Measurements from ENCODE around the gene NCF1.
"Not testable (repeated sequence)": the region's sequence is repeated elsewhere in the genome, so short reads cannot be mapped to it uniquely, and the experiment has no call there.

Gene NCF1

GRCh38 chr7:74773760-74774750 is at the start of gene NCF1:
TSS of gene NCF1 (plus strand) at chr7:74774011. CDS start at chr7:74774032, 21 bp downstream.
- H3K9ac ChIP-seq; H3K27ac ChIP-seq; H3K27me3 ChIP-seq; H3K4me1 ChIP-seq; H3K4me3 ChIP-seq; H3K9me3 ChIP-seq (replicated peaks in 1 of 11); H3K36me3 ChIP-seq; H3K4me2 ChIP-seq: not testable (repeated sequence)
- H4K20me1 ChIP-seq = peaks cover 0 to 12% (median 0%) of the 10 kb centered on the region in 11 experiments; a peak in 5 of 22 replicates

- H3K27ac ChIP-seq = no peak overlapping the region
- TF ChIP-seq Cebpa-rat (IDR thresholded peaks at IDR 0.05) = no peak
- H4K20me1 ChIP-seq = peaks cover 0 to 14% (median 3%) of the 10 kb centered on the region in 11 experiments; a peak in 9 of 22 replicates
- H3K27me3 ChIP-seq = no peaks in the 10 kb centered on the region
- peaks cover 39 to 73% (median 70%) of the 10 kb centered on the region in 11 experiments for H3K36me3 ChIP-seq
- no peak overlapping the region for H3K9ac ChIP-seq
- H3K9me3 ChIP-seq (replicated peaks in 1 of 11) = no peaks in the 10 kb centered on the region
- no peaks in the 10 kb centered on the region for H3K4me1 ChIP-seq
- H3K4me2 ChIP-seq = no peak overlapping the region
- no peak overlapping the region for H3K4me3 ChIP-seq
These were observed 48.0 kb upstream of the NCF1 start for GRCh38 chr7:74725840-74726239.

GRCh38 chr7:74726309-74727101 is 47.3 kb upstream of the NCF1 start:
- H3K36me3 ChIP-seq = peaks cover 33 to 66% (median 64%) of the 10 kb centered on the region in 11 experiments
- H3K4me2 ChIP-seq = no peak overlapping the region
- no peaks in the 10 kb centered on the region for H3K27me3 ChIP-seq
- no peak for TF ChIP-seq Cebpa-rat (IDR thresholded peaks at IDR 0.05)
- H3K9me3 ChIP-seq (replicated peaks in 1 of 11) = no peaks in the 10 kb centered on the region
- no peak overlapping the region for H3K9ac ChIP-seq
- no peak overlapping the region for H3K4me3 ChIP-seq
- no peaks in the 10 kb centered on the region for H3K4me1 ChIP-seq
- H3K27ac ChIP-seq = no peak overlapping the region
- H4K20me1 ChIP-seq = peaks cover 0 to 14% (median 2%) of the 10 kb centered on the region in 11 experiments; a peak in 8 of 22 replicates

- not testable (repeated sequence) for H3K9me3 ChIP-seq (replicated peaks in 1 of 11); H3K4me1 ChIP-seq; H3K27me3 ChIP-seq; H3K4me3 ChIP-seq; H3K27ac ChIP-seq; H3K4me2 ChIP-seq; H3K9ac ChIP-seq
- peaks cover 0 to 13% (median 0%) of the 10 kb centered on the region in 11 experiments; a peak in 6 of 22 replicates for H4K20me1 ChIP-seq
- peaks cover 17 to 49% (median 43%) of the 10 kb centered on the region in 11 experiments for H3K36me3 ChIP-seq
These were observed 45.1 kb upstream of the NCF1 start for GRCh38 chr7:74728686-74729085.

- Histone ChIP-seq H4K20me1 (peaks cover 0 to 11% (median 0%) of the 10 kb centered on the region in 11 experiments; a peak in 5 of 22 replicates), H3K36me3 (peaks cover 17 to 34% (median 29%) of the 10 kb centered on the region in 11 experiments)
- not testable (repeated sequence) for H3K27me3 ChIP-seq; H3K9ac ChIP-seq; H3K4me3 ChIP-seq; H3K27ac ChIP-seq; H3K9me3 ChIP-seq (replicated peaks in 1 of 11); H3K4me1 ChIP-seq; H3K4me2 ChIP-seq
These were observed 43.6 kb upstream of the NCF1 start for GRCh38 chr7:74730186-74730585.

GRCh38 chr7:74739974-74740703 is 33.7 kb upstream of the NCF1 start:
- H3K27me3 ChIP-seq; H3K4me3 ChIP-seq; H3K9me3 ChIP-seq (replicated peaks in 1 of 11); H3K4me2 ChIP-seq; H3K4me1 ChIP-seq; H3K27ac ChIP-seq; H4K20me1 ChIP-seq; H3K9ac ChIP-seq; H3K36me3 ChIP-seq: not testable (repeated sequence)

- not testable (repeated sequence) for H3K9ac ChIP-seq; H3K27ac ChIP-seq; H4K20me1 ChIP-seq; H3K9me3 ChIP-seq (replicated peaks in 1 of 11); H3K4me1 ChIP-seq; H3K27me3 ChIP-seq; H3K4me3 ChIP-seq; H3K36me3 ChIP-seq; H3K4me2 ChIP-seq
These were observed 29.8 kb upstream of the NCF1 start for GRCh38 chr7:74743936-74744557.

- not testable (repeated sequence) for H3K9ac ChIP-seq; H3K27ac ChIP-seq; H4K20me1 ChIP-seq; H3K9me3 ChIP-seq (replicated peaks in 1 of 11); H3K4me2 ChIP-seq; H3K27me3 ChIP-seq; H3K4me1 ChIP-seq; H3K36me3 ChIP-seq; H3K4me3 ChIP-seq
These were observed 19.8 kb upstream of the NCF1 start for GRCh38 chr7:74753921-74754482.

- not testable (repeated sequence) for H3K27me3 ChIP-seq; H3K4me2 ChIP-seq; H3K4me3 ChIP-seq; H3K9ac ChIP-seq; H4K20me1 ChIP-seq; H3K4me1 ChIP-seq; H3K27ac ChIP-seq; H3K9me3 ChIP-seq (replicated peaks in 1 of 11); H3K36me3 ChIP-seq
These were observed 17.1 kb upstream of the NCF1 start for GRCh38 chr7:74756673-74757072.

GRCh38 chr7:74758268-74758667 is 15.5 kb upstream of the NCF1 start:
- not testable (repeated sequence) for H3K36me3 ChIP-seq; H4K20me1 ChIP-seq; H3K9ac ChIP-seq; H3K9me3 ChIP-seq (replicated peaks in 1 of 11); H3K27me3 ChIP-seq; H3K27ac ChIP-seq; H3K4me1 ChIP-seq; H3K4me3 ChIP-seq; H3K4me2 ChIP-seq

- H3K4me1 ChIP-seq; H3K27me3 ChIP-seq; H3K4me2 ChIP-seq; H3K9ac ChIP-seq; H4K20me1 ChIP-seq; H3K27ac ChIP-seq; H3K4me3 ChIP-seq; H3K36me3 ChIP-seq; H3K9me3 ChIP-seq (replicated peaks in 1 of 11): not testable (repeated sequence)
These were observed 14.8 kb upstream of the NCF1 start for GRCh38 chr7:74758982-74759381.

GRCh38 chr7:74765205-74765918 is 8.4 kb upstream of the NCF1 start:
- H3K4me2 ChIP-seq; H3K4me3 ChIP-seq; H3K9me3 ChIP-seq (replicated peaks in 1 of 11); H3K27ac ChIP-seq; H3K27me3 ChIP-seq; H3K36me3 ChIP-seq; H4K20me1 ChIP-seq; H3K9ac ChIP-seq: not testable (repeated sequence)
- peaks cover 6 to 26% (median 16%) of the 10 kb centered on the region in 10 experiments; a peak in 18 of 20 replicates for H3K4me1 ChIP-seq
